ENCODE results near the gene CAPN9. TPM values are rescaled to one million over a fixed set of nuclear protein-coding genes. Genes with fewer than 3 reads are reported as not detected.

Gene CAPN9
- total and polyA plus RNA-seq, 2 donors from 2014 or later = 0.41 TPM; not detected in 1

DNA sequence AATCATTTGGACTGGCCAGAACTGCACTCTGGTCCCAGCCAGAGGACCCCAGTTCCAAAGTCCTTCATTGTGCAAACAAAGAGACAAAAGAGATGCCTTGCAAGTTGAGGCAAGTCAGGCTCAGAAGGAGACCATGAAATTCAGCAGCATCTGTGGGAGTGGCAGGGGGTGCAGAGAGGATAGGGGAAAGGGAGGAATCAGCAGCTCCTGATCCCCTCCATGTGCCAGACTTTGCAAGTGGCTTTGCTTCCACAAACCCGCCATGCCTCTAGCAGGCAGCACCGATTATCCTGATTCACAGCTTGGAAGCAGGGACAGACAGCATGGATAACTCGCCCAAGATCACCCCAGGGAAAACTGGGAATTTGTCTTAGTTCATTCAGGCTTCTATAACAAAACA is 2.1 kb upstream of the CAPN9 start:
- Histone ChIP-seq H3K4me3 (ENCODE audit: low read length in 3 of 3) (no peak overlapping the region), H3K27ac (ENCODE audit: low read depth in 2 of 2, low read length in 2 of 2) (no peak overlapping the region), H3K9ac (ENCODE audit: low read length in 3 of 3) (no peak overlapping the region), H3K27me3 (ENCODE audit: control insufficient read depth, insufficient read depth, low read length) (no peaks in the 10 kb centered on the region), H3K36me3 (ENCODE audit: control insufficient read depth in 2 of 3, insufficient read depth in 3 of 3, low read length in 3 of 3) (no peaks in the 10 kb centered on the region), H3K4me1 (ENCODE audit: control insufficient read depth in 2 of 3, insufficient read depth in 2 of 3, low read depth in 1 of 3, low read length in 3 of 3) (no peaks in the 10 kb centered on the region), H3K9me3 (ENCODE audit: control insufficient read depth in 2 of 3, insufficient read depth in 1 of 3, low read length in 3 of 3) (no peaks in the 10 kb centered on the region)
- TF ChIP-seq CTCF (IDR thresholded peaks at IDR 0.05; ENCODE audit: borderline replicate concordance, extremely low read depth, insufficient read depth) = no peak
- DNase-seq (no peak), FAIRE-seq (no peak)
- intact Hi-C loops (cut with DNase I) = no loop called here

DNA sequence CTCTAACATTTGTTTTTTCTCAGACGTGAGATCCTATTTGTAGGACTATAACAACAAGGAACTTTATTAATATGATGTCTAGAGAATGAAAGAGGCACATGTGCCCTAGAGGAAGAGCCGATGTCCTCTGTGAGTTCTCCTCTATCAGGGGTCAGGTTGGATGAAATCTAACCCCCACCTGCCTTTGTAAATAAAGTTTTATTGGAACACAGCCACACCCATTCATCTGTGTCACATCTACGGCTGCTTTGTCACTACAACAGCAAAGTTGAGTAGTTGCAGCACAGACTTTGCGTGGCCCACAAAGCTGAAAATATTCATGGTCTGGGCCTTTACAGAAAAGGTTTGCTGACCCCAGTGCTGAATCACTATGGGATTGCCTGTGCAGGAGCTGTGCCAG is 571 bp upstream of the CAPN9 start:
- intact Hi-C loops (cut with DNase I) = no loop called here
- H3K27ac ChIP-seq (ENCODE audit: low read depth in 2 of 2, low read length in 2 of 2) = no peak overlapping the region
- H3K4me1 ChIP-seq (ENCODE audit: control insufficient read depth in 2 of 3, insufficient read depth in 2 of 3, low read depth in 1 of 3, low read length in 3 of 3) = no peaks in the 10 kb centered on the region
- H3K9me3 ChIP-seq (ENCODE audit: control insufficient read depth in 2 of 3, insufficient read depth in 1 of 3, low read length in 3 of 3) = no peaks in the 10 kb centered on the region
- no peak for TF ChIP-seq CTCF (IDR thresholded peaks at IDR 0.05; ENCODE audit: borderline replicate concordance, extremely low read depth, insufficient read depth)
- H3K36me3 ChIP-seq (ENCODE audit: control insufficient read depth in 2 of 3, insufficient read depth in 3 of 3, low read length in 3 of 3) = no peaks in the 10 kb centered on the region
- no peak for DNase-seq
- no peak overlapping the region for H3K9ac ChIP-seq (ENCODE audit: low read length in 3 of 3)
- no peaks in the 10 kb centered on the region for H3K27me3 ChIP-seq (ENCODE audit: control insufficient read depth, insufficient read depth, low read length)
- no peak for FAIRE-seq
- no peak overlapping the region for H3K4me3 ChIP-seq (ENCODE audit: low read length in 3 of 3)

GRCh38 chr1:230747890-230748800 is 957 bp downstream of the CAPN9 start:
- no peak for FAIRE-seq
- intact Hi-C loops (cut with DNase I) = no loop called here
- H3K4me1 ChIP-seq (ENCODE audit: control insufficient read depth in 2 of 3, insufficient read depth in 2 of 3, low read depth in 1 of 3, low read length in 3 of 3) = peaks cover 0 to 3% (median 2%) of the 10 kb centered on the region in 3 donors

More at GRCh38 chr1:230747890-230748800, 957 bp downstream of the CAPN9 start:
- no peaks in the 10 kb centered on the region for H3K36me3 ChIP-seq (ENCODE audit: control insufficient read depth in 2 of 3, insufficient read depth in 3 of 3, low read length in 3 of 3)
- no peaks in the 10 kb centered on the region for H3K9me3 ChIP-seq (ENCODE audit: control insufficient read depth in 2 of 3, insufficient read depth in 1 of 3, low read length in 3 of 3)
- no peak overlapping the region for H3K4me3 ChIP-seq (ENCODE audit: low read length in 3 of 3)
- DNase-seq = no peak
- H3K27me3 ChIP-seq (ENCODE audit: control insufficient read depth, insufficient read depth, low read length) = no peaks in the 10 kb centered on the region
- H3K27ac ChIP-seq (ENCODE audit: low read depth in 2 of 2, low read length in 2 of 2) = no peak overlapping the region
- TF ChIP-seq CTCF (IDR thresholded peaks at IDR 0.05; ENCODE audit: borderline replicate concordance, extremely low read depth, insufficient read depth) = no peak
- no peak overlapping the region for H3K9ac ChIP-seq (ENCODE audit: low read length in 3 of 3)
